Measurements from ENCODE around the gene DBH.

GRCh38 chr9:133632806-133633680 lies 3.1 kb upstream of the DBH start:
- TF ChIP-seq EZH2 (IDR thresholded peaks at IDR 0.05; ENCODE audit: borderline replicate concordance, insufficient read depth, low read depth, low read length, poor library complexity, severe bottlenecking) (no peak), CTCF (IDR thresholded peaks at IDR 0.05) (no peak)
